ENCODE measurements around the gene ANKRD22. TPM values are rescaled to one million over a fixed set of nuclear protein-coding genes. Genes with fewer than 3 reads are reported as not detected.

ANKRD22 gene
- total and polyA plus RNA-seq, 2 donors (not counting 3 experiments of a cell fraction or from before 2014, with no cell fraction given), result not detected

DNA sequence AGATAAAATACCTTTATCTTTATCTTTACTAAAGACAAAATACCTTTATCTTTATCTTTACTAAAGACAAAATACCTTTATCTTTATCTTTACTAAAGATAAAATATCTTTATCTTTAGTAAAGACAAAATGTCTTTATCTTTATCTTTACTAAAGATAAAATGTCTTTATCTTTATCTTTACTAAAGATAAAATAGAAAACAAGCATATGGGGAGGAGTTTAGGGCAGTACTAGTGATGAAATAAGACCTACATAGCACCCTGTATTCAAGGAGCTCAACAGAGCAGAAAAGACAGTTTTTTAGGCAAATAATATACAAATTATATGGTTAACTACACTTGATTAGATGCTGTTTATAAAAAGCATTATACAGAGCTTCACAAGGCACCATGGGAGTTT lies 19.3 kb downstream of the ANKRD22 start:
- BruUV-seq (replicated peaks), result no TSS peak
- H3K79me2 ChIP-seq (ENCODE audit: control insufficient read depth, insufficient read depth, low read length), result no peaks in the 10 kb centered on the region
- H3K9me1 ChIP-seq (replicated peaks; ENCODE audit: control insufficient read depth, extremely low read depth, insufficient read depth, low read length), result no peaks in the 10 kb centered on the region
- H3K27ac ChIP-seq (ENCODE audit: insufficient read depth, low read depth, low read length), result no peak overlapping the region
- no peak overlapping the region for H3K4me3 ChIP-seq (replicated peaks in 1 of 3; ENCODE audit: insufficient read depth in 1 of 3, low read depth in 1 of 3, low read length in 3 of 3)
- FAIRE-seq (no peak), DNase-seq (ENCODE audit: low read depth, low spot score) (no peak)
- no peak overlapping the region for H2AFZ ChIP-seq (ENCODE audit: low read depth, low read length)
- intact Hi-C loops (cut with micrococcal nuclease) (no loop called here), dilution Hi-C loops (cut with MboI; ENCODE audit: extremely low pct_ligation_motif_present, low sequenced_read_pairs) (no loop called here)
- ChIA-PET CTCF (interaction anchor here (3.1 to 5.3 kb wide), 2 partner anchors 101 to 267 kb away, joined by 26 read pairs; no protein-coding TSS in a partner anchor), POLR2A (no interaction called here)
- TF ChIP-seq CTCF (IDR thresholded peaks at IDR 0.05; ENCODE audit: extremely low read depth in 1 of 2, insufficient read depth in 1 of 2, low read depth in 1 of 2, low read length in 2 of 2), result no peak
- no peak for TF ChIP-seq MYC (IDR thresholded peaks at IDR 0.05; ENCODE audit: low read depth, low read length)
- no peak for TF ChIP-seq POLR2A (IDR thresholded peaks at IDR 0.05; ENCODE audit: low read depth, low read length)
- no peak for TF ChIP-seq GATA2 (IDR thresholded peaks at IDR 0.05; ENCODE audit: insufficient read depth, insufficient read length, low read depth, low read length)
- TF ChIP-seq EZH2 (IDR thresholded peaks at IDR 0.05; ENCODE audit: borderline replicate concordance, low read depth, low read length, severe bottlenecking), result no peak
- no peak for TF ChIP-seq POLR2AphosphoS5 (IDR thresholded peaks at IDR 0.05; ENCODE audit: insufficient read depth, low read depth, low read length)
- TF ChIP-seq JUN (IDR thresholded peaks at IDR 0.05; ENCODE audit: borderline replicate concordance, insufficient read depth, insufficient read length, low read depth), result no peak
- TF ChIP-seq MAX (IDR thresholded peaks at IDR 0.05; ENCODE audit: insufficient read depth, insufficient read length), result no peak
- TF ChIP-seq FOS (IDR thresholded peaks at IDR 0.05; ENCODE audit: borderline replicate concordance, insufficient read depth, low read length), result no peak
- no peaks in the 10 kb centered on the region for H4K20me1 ChIP-seq (replicated peaks; ENCODE audit: control insufficient read depth, extremely low read depth, insufficient read depth, low read length)
- no peaks in the 10 kb centered on the region for H3K36me3 ChIP-seq (ENCODE audit: control insufficient read depth in 2 of 2, extremely low read depth in 1 of 2, insufficient read depth in 2 of 2, low read length in 2 of 2)
- no peaks in the 10 kb centered on the region for H3K9me3 ChIP-seq (replicated peaks; ENCODE audit: control insufficient read depth, insufficient read depth, low read length)
- H3K27me3 ChIP-seq (ENCODE audit: control insufficient read depth in 2 of 2, insufficient read depth in 2 of 2, low read length in 2 of 2), result peaks cover 0 to 2% of the 10 kb centered on the region in 2 experiments
- H3K4me2 ChIP-seq (ENCODE audit: insufficient read depth, low read length), result no peak overlapping the region
- no peaks in the 10 kb centered on the region for H3K4me1 ChIP-seq (ENCODE audit: control insufficient read depth, extremely low read depth, insufficient read depth, low read length)
- H3K9ac ChIP-seq (replicated peaks; ENCODE audit: extremely low read depth, insufficient read depth, low read length), result no peak overlapping the region
